K562 (cell line): ENCODE measurements around the gene RHO. TPM values are rescaled to one million over a fixed set of nuclear protein-coding genes. Genes with fewer than 3 reads are reported as not detected.

ENCODE experiments used
- ATAC-seq: fragments of 200-7000 bp; cut with Tn5 transposase; 3 replicates; pipeline ENCODE4 v1.9.1; 2020; ENCODE audit warnings: moderate library complexity
- BruUV-seq: library from RNA; stranded (reverse); fragments of 400-500 nt; replicated peaks from 2 replicates; lab custom pipeline; 2021; lab: Mats Ljungman, UMichigan
- CTCF ChIA-PET: fragments of 300-600 bp; formaldehyde crosslinking; extraction: SDS; loops from one replicate; lab custom pipeline; 2021; ENCODE audit warnings: low intra/inter-chr PET ratio; lab: Yijun Ruan, JAX
- POLR2A ChIA-PET: fragments of 300-600, 350-650 bp; sonication (Branson Sonifier 250); formaldehyde crosslinking; extraction: SDS; loops from one replicate; lab custom pipeline; 2021; ENCODE audit warnings: antibody characterized with exemption, inconsistent platforms; lab: Yijun Ruan, JAX
- DNase-seq, 4 experiments: peaks; one replicate each; pipeline versions ENCODE4 v3.0.0 to v3.0.0-alpha.2; 2011 to 2018; ENCODE audit warnings: low spot score in 3 of 4, mixed read lengths in 3 of 4; ENCODE audit errors: extremely low read depth in 1 of 4
- FAIRE-seq: peaks from 2 replicates; lab custom pipeline; 2011; peaks lifted over from hg19 to GRCh38; lab: Jason Lieb, UNC
- H2AFZ ChIP-seq: 2 replicates; pipeline ENCODE4 v1.6.0; 2011; ENCODE audit warnings: low read depth, low read length, control low read depth, inconsistent platforms
- H3K27ac ChIP-seq: fragments of 200-600 bp; 3 replicates; pipeline ENCODE4 v1.8.0; 2011; ENCODE audit warnings: low read depth, mild to moderate bottlenecking, control low read depth, inconsistent platforms, low read length, moderate library complexity, mixed read lengths; ENCODE audit errors: extremely low read depth
- H3K27me3 ChIP-seq, 2 experiments: fragments of 300-600 bp in 1 of 2; 2 replicates in 1 of 2; 3 replicates in 1 of 2; pipeline versions ENCODE4 v1.6.0 to v1.8.0; 2011; ENCODE audit warnings: inconsistent platforms in 2 of 2, low read length in 2 of 2, mild to moderate bottlenecking in 1 of 2, mixed read lengths in 1 of 2, moderate library complexity in 1 of 2; ENCODE audit not compliant: control insufficient read depth in 2 of 2, insufficient read depth in 2 of 2
- H3K36me3 ChIP-seq: fragments of 300-600 bp; 3 replicates; pipeline ENCODE4 v1.8.0; 2011; ENCODE audit warnings: mild to moderate bottlenecking, low read length, inconsistent platforms; ENCODE audit not compliant: control insufficient read depth, insufficient read depth
- H3K4me1 ChIP-seq, 2 experiments: fragments of 200-600 bp in 1 of 2; replicated peaks in 1 of 2; 2 replicates in 1 of 2; 3 replicates in 1 of 2; pipeline versions ENCODE4 v1.5.1 to v1.8.0; 2011; ENCODE audit warnings: inconsistent platforms in 2 of 2, low read length in 2 of 2, mild to moderate bottlenecking in 1 of 2, mixed read lengths in 1 of 2, moderate library complexity in 1 of 2; ENCODE audit not compliant: control insufficient read depth in 2 of 2, insufficient read depth in 2 of 2
- H3K4me2 ChIP-seq: 2 replicates; pipeline ENCODE4 v1.6.1; 2011; ENCODE audit warnings: low read length, control low read depth, inconsistent platforms, mixed read lengths; ENCODE audit not compliant: insufficient read depth
- H3K4me3 ChIP-seq: fragments of 200-600 bp; sonication (generic), shearing (Covaris generic); 2 replicates; pipeline ENCODE4 v1.5.1; 2016; ENCODE audit warnings: control low read depth, inconsistent platforms
- H3K79me2 ChIP-seq: fragments of 200-600 bp; 3 replicates; pipeline ENCODE4 v1.8.0; 2011; ENCODE audit warnings: low read length, inconsistent platforms; ENCODE audit not compliant: control insufficient read depth, insufficient read depth
- H3K9ac ChIP-seq, 2 experiments: 2 replicates each; pipeline versions ENCODE4 v1.6.0 to v1.6.1; 2011; ENCODE audit warnings: low read depth in 2 of 2, low read length in 2 of 2, control low read depth in 1 of 2, inconsistent platforms in 1 of 2, mild to moderate bottlenecking in 1 of 2, mixed read lengths in 1 of 2; ENCODE audit not compliant: insufficient read depth in 1 of 2
- H3K9me1 ChIP-seq: one replicate; pipeline ENCODE4 v1.6.0; 2011; ENCODE audit warnings: inconsistent platforms, mild to moderate bottlenecking, low read length, moderate library complexity; ENCODE audit not compliant: control insufficient read depth, insufficient read depth
- H3K9me3 ChIP-seq: replicated peaks from 2 replicates; pipeline ENCODE4 v1.5.1; 2011; ENCODE audit warnings: low read depth, low read length, inconsistent platforms; ENCODE audit not compliant: control insufficient read depth, insufficient read depth
- H4K20me1 ChIP-seq: replicated peaks from 2 replicates; pipeline ENCODE4 v1.6.1; 2011; ENCODE audit warnings: low read length, inconsistent platforms, mixed read lengths; ENCODE audit not compliant: control insufficient read depth, insufficient read depth
- CBX8 ChIP-seq: fragments of 200-600 bp; sonication (generic); IDR thresholded peaks from 2 replicates; pipeline ENCODE4 v1.6.1; 2012; ENCODE audit warnings: borderline replicate concordance, mixed run types, low read depth, mild to moderate bottlenecking, moderate library complexity, mixed read lengths, low read length, control low read depth, inconsistent platforms; ENCODE audit not compliant: poor library complexity, severe bottlenecking; ENCODE audit errors: extremely low read depth
- EZH2 ChIP-seq: IDR thresholded peaks from 2 replicates; pipeline ENCODE4 v1.6.1; 2012; ENCODE audit warnings: low read depth, mild to moderate bottlenecking, inconsistent platforms, low read length, borderline replicate concordance
- FOXO4 ChIP-seq: fragments of 450-650 bp; formaldehyde crosslinking; IDR thresholded peaks from 2 replicates; pipeline ENCODE4 v1.4.0; 2020; ENCODE audit warnings: mild to moderate bottlenecking, moderate library complexity
- NCOA1 ChIP-seq: fragments of 450-650 bp; IDR thresholded peaks from 2 replicates; pipeline ENCODE4 v1.6.1; 2016; ENCODE audit warnings: low read depth
- PURB ChIP-seq: sonication (generic); formaldehyde crosslinking; IDR thresholded peaks from 2 replicates; pipeline ENCODE4 v1.9.0; 2021; ENCODE audit warnings: low read depth, mild to moderate bottlenecking, missing genetic modification reagents
- RBBP5 ChIP-seq: fragments of 200-600 bp; sonication (generic); IDR thresholded peaks from 2 replicates; pipeline ENCODE4 v1.6.1; 2012; ENCODE audit warnings: borderline replicate concordance, mild to moderate bottlenecking, low read length, control low read depth, inconsistent platforms; ENCODE audit not compliant: insufficient read depth, poor library complexity, severe bottlenecking
- RUNX1 ChIP-seq: sonication (generic); IDR thresholded peaks from 2 replicates; pipeline ENCODE4 v1.6.1; 2016; ENCODE audit warnings: antibody characterized with exemption, low read depth
- VEZF1 ChIP-seq: fragments of 200-800 bp; sonication (Bioruptor generic); IDR thresholded peaks from 2 replicates; pipeline ENCODE4 v1.6.1; 2017; ENCODE audit warnings: missing genetic modification characterization, missing compliant biosample characterization
- YY1 ChIP-seq, 3 experiments: IDR thresholded peaks; 2 replicates each; pipeline ENCODE4 v1.6.1; 2011; ENCODE audit warnings: low read length in 2 of 3, mild to moderate bottlenecking in 2 of 3, moderate library complexity in 2 of 3, borderline replicate concordance in 1 of 3, control low read depth in 1 of 3, low read depth in 1 of 3; ENCODE audit not compliant: insufficient read depth in 3 of 3, insufficient replicate concordance in 2 of 3, control insufficient read depth in 1 of 3, insufficient read length in 1 of 3; ENCODE audit errors: extremely low read depth in 1 of 3
- ZNF143 ChIP-seq: sonication (generic); formaldehyde crosslinking; IDR thresholded peaks from 2 replicates; pipeline ENCODE4 v1.9.0; 2022; ENCODE audit warnings: mild to moderate bottlenecking, missing genetic modification reagents
- ZNF311 ChIP-seq: fragments of 250-450 bp; sonication (Bioruptor Pico); IDR thresholded peaks from 2 replicates; pipeline ENCODE4 v1.4.0; 2020; ENCODE audit warnings: mild to moderate bottlenecking, moderate library complexity
- ZZZ3 ChIP-seq: fragments of 450-650 bp; IDR thresholded peaks from 2 replicates; pipeline ENCODE4 v1.6.1; 2016; ENCODE audit warnings: antibody characterized with exemption, mild to moderate bottlenecking, moderate library complexity
- WGBS: fragments of 100-300 bp; shearing (Covaris generic); methylation state at CpG from one replicate; pipeline ENCODE4 v1.1.6; 2016; ENCODE audit warnings: low coverage, mixed read lengths; ENCODE audit not compliant: insufficient coverage; ENCODE audit errors: missing lambda C conversion rate; 5-methylcytosine and 5-hydroxymethylcytosine counted together
- in situ Hi-C: fragments of 300-500 bp; cut with MboI; formaldehyde crosslinking; loops from 4 replicates; pipeline ENCODE4 v1.15.0; 2018; ENCODE audit warnings: inconsistent platforms, mixed read lengths
- intact Hi-C: fragments of 100-400 bp; cut with micrococcal nuclease; formaldehyde crosslinking; loops from 2 replicates; pipeline ENCODE4 v1.14.2; 2022
- polyA plus RNA-seq, 8 experiments: library from polyadenylated mRNA; depleted of rRNA in 4 of 8; stranded (reverse) in 5 of 8; unstranded in 3 of 8; fragments of >200 nt; fragmentation: Nextera tagmentation in 2 of 8; fragmentation: Illumina TruSeq in 1 of 8; extraction: Ambion mirVana in 2 of 8; extraction: Trizol in 1 of 8; gene quantifications; 2 replicates each; pipeline versions ENCODE4 v1.2.1 to v1.2.3, GENCODE V29; 2011 to 2014; ENCODE audit warnings: inconsistent platforms in 1 of 8, missing spikeins in 1 of 8
- total RNA-seq, 7 experiments: library from RNA; depleted of rRNA in 6 of 7; stranded (reverse); fragments of >200 nt in 6 of 7; fragmentation: Illumina TruSeq in 2 of 7; extraction: Trizol in 2 of 7; gene quantifications; 2 replicates each; pipeline versions ENCODE4 v1.2.1 to v1.2.3, GENCODE V29; 2011 to 2021; ENCODE audit warnings: low replicate concordance in 1 of 7
- TF ChIP-seq, protein P1 (sequence below): fragments of 250-450 bp; sonication (Bioruptor Pico); IDR thresholded peaks from 2 replicates; pipeline ENCODE4 v1.4.0; 2020
- TF ChIP-seq, protein P2 (sequence below): fragments of 250-450 bp; sonication (Bioruptor Pico); IDR thresholded peaks from 2 replicates; pipeline ENCODE4 v1.5.0; 2020; ENCODE audit warnings: mild to moderate bottlenecking

Gene RHO
- total and polyA plus RNA-seq, 9 of the 15 experiments (the other 6 are each of a cell fraction or from before 2014, with no cell fraction given), result not detected

- no peaks in the 10 kb centered on the region for H3K79me2 ChIP-seq
- H4K20me1 ChIP-seq, result no peaks in the 10 kb centered on the region
- FAIRE-seq (no peak), ATAC-seq (no peak), DNase-seq (no peak)
- intact Hi-C loops (no loop called here), in situ Hi-C loops (no loop called here)
- no peaks in the 10 kb centered on the region for H3K9me1 ChIP-seq
- H2AFZ ChIP-seq, result no peak overlapping the region
- no peaks in the 10 kb centered on the region for H3K9me3 ChIP-seq
- H3K9ac ChIP-seq, result peak overlapping the region in 1 of 2 experiments; percentile 58; a peak in 1 of 4 replicates
- H3K4me3 ChIP-seq, result no peak overlapping the region
- ChIA-PET CTCF (no interaction called here), POLR2A (no interaction called here)
- peaks cover 7 to 45% of the 10 kb centered on the region in 2 experiments; a peak in 4 of 5 replicates for H3K4me1 ChIP-seq
- 64% methylated on average over 13 of the region's 18 CpGs for WGBS
- peaks cover 20% of the 10 kb centered on the region; the same call in 1 of the 3 replicates for H3K36me3 ChIP-seq
- BruUV-seq, result no TSS peak
- H3K4me2 ChIP-seq, result no peak overlapping the region
- no peak overlapping the region for H3K27ac ChIP-seq
- H3K27me3 ChIP-seq, result no peaks in the 10 kb centered on the region
- TF ChIP-seq, protein P1, sequence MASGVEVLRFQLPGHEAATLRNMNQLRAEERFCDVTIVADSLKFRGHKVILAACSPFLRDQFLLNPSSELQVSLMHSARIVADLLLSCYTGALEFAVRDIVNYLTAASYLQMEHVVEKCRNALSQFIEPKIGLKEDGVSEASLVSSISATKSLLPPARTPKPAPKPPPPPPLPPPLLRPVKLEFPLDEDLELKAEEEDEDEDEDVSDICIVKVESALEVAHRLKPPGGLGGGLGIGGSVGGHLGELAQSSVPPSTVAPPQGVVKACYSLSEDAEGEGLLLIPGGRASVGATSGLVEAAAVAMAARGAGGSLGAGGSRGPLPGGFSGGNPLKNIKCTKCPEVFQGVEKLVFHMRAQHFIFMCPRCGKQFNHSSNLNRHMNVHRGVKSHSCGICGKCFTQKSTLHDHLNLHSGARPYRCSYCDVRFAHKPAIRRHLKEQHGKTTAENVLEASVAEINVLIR, result no peak
- no peak for TF ChIP-seq ZNF143 (CRISPR knock-in tag)
- TF ChIP-seq, protein P2, sequence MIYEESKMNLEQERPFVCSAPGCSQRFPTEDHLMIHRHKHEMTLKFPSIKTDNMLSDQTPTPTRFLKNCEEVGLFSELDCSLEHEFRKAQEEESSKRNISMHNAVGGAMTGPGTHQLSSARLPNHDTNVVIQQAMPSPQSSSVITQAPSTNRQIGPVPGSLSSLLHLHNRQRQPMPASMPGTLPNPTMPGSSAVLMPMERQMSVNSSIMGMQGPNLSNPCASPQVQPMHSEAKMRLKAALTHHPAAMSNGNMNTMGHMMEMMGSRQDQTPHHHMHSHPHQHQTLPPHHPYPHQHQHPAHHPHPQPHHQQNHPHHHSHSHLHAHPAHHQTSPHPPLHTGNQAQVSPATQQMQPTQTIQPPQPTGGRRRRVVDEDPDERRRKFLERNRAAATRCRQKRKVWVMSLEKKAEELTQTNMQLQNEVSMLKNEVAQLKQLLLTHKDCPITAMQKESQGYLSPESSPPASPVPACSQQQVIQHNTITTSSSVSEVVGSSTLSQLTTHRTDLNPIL (CRISPR knock-in tag), result no peak
- no peak for TF ChIP-seq RBBP5
- TF ChIP-seq PURB (CRISPR knock-in tag), result no peak
- no peak for TF ChIP-seq FOXO4 (CRISPR knock-in tag)
- no peak for TF ChIP-seq CBX8
- no peak for TF ChIP-seq RUNX1
- TF ChIP-seq YY1 (IDR thresholded peaks at IDR 0.05; ENCODE audit: borderline replicate concordance in 1 of 3, control insufficient read depth in 1 of 3, extremely low read depth in 1 of 3, insufficient read depth in 3 of 3, insufficient read length in 1 of 3, insufficient replicate concordance in 2 of 3, low read depth in 1 of 3, low read length in 2 of 3), result no peak
- no peak for TF ChIP-seq ZNF311 (CRISPR knock-in tag)
- no peak for TF ChIP-seq ZZZ3
- TF ChIP-seq VEZF1 (CRISPR knock-in tag), result no peak
- no peak for TF ChIP-seq EZH2
- no peak for TF ChIP-seq NCOA1
Measured at GRCh38 chr3:129555616-129556357, 27.3 kb downstream of the RHO start.
